ENCODE measurements around the gene ZCCHC7.

- TF ChIP-seq CTCF (IDR thresholded peaks at IDR 0.05; ENCODE audit: control extremely low read depth in 1 of 3, insufficient read depth in 1 of 3, low read depth in 1 of 3, low read length in 3 of 3), result no peak
- TF ChIP-seq BRCA1 (IDR thresholded peaks at IDR 0.05; ENCODE audit: low read depth, low read length), result no peak
- no peak for TF ChIP-seq RNF2 (IDR thresholded peaks at IDR 0.05; ENCODE audit: borderline replicate concordance, low read depth, low read length, missing control alignments, poor library complexity, severe bottlenecking)
- TF ChIP-seq YY1 (IDR thresholded peaks at IDR 0.05; ENCODE audit: low read depth, low read length), result no peak
- no peak for TF ChIP-seq EP300 (IDR thresholded peaks at IDR 0.05; ENCODE audit: borderline replicate concordance in 1 of 2, low read depth in 2 of 2, low read length in 2 of 2)
- TF ChIP-seq RAD21 (IDR thresholded peaks at IDR 0.05 in 1 of 2, conservative IDR thresholded peaks at IDR 0.05 in 1 of 2; ENCODE audit: low read depth in 2 of 2, low read length in 2 of 2), result no peak
- TF ChIP-seq EGR1 (IDR thresholded peaks at IDR 0.05; ENCODE audit: borderline replicate concordance, low read depth, low read length), result no peak
- no peak for TF ChIP-seq POLR2A (IDR thresholded peaks at IDR 0.05; ENCODE audit: control extremely low read depth in 1 of 2, low read depth in 2 of 2, low read length in 2 of 2)
- no peak for TF ChIP-seq SRF (IDR thresholded peaks at IDR 0.05; ENCODE audit: low read depth, low read length)
- no peak for TF ChIP-seq JUN (IDR thresholded peaks at IDR 0.05; ENCODE audit: low read depth, low read length)
- no peak for TF ChIP-seq USF2 (IDR thresholded peaks at IDR 0.05; ENCODE audit: low read length)
- no peak for TF ChIP-seq SP1 (IDR thresholded peaks at IDR 0.05; ENCODE audit: low read depth, low read length)
Measured at GRCh38 chr9:37332578-37332977, 212.2 kb downstream of the ZCCHC7 start.
